DND-41 (cell line): ENCODE measurements around the gene PIK3R2.

ENCODE experiments used
- ATAC-seq: fragments of 200-7000 bp; cut with Tn5 transposase; 3 replicates; pipeline ENCODE4 v1.9.1; 2021; ENCODE audit warnings: low read depth; ENCODE audit not compliant: insufficient read depth
- DNase-seq: peaks from one replicate; pipeline ENCODE4 v3.0.0-alpha.2; 2020
- H2AFZ ChIP-seq: 2 replicates; pipeline ENCODE4 v1.6.0; 2012; ENCODE audit warnings: low read depth, low read length
- H3K27ac ChIP-seq: 2 replicates; pipeline ENCODE4 v1.5.1; 2012; ENCODE audit warnings: low read length, inconsistent platforms
- H3K27me3 ChIP-seq: fragments of 200-600 bp; sonication (generic); 2 replicates; pipeline ENCODE4 v1.6.0; 2012; ENCODE audit warnings: low read length, mild to moderate bottlenecking, inconsistent platforms; ENCODE audit not compliant: insufficient read depth, poor library complexity
- H3K36me3 ChIP-seq: 2 replicates; pipeline ENCODE4 v1.5.1; 2012; ENCODE audit warnings: low read length, inconsistent platforms; ENCODE audit not compliant: insufficient read depth
- H3K4me1 ChIP-seq: 2 replicates; pipeline ENCODE4 v1.5.1; 2012; ENCODE audit warnings: mild to moderate bottlenecking, low read length; ENCODE audit not compliant: insufficient read depth
- H3K4me2 ChIP-seq: 2 replicates; pipeline ENCODE4 v1.6.0; 2012; ENCODE audit warnings: mild to moderate bottlenecking, moderate library complexity, low read length, inconsistent platforms; ENCODE audit not compliant: insufficient read depth
- H3K4me3 ChIP-seq, 2 experiments: fragments of 200-600 bp in 1 of 2; shearing (Covaris generic) in 1 of 2; 2 replicates each; pipeline ENCODE4 v1.5.1; 2012 to 2016; ENCODE audit warnings: inconsistent platforms in 2 of 2, low read length in 2 of 2, mild to moderate bottlenecking in 2 of 2, low read depth in 1 of 2, moderate library complexity in 1 of 2
- H3K79me2 ChIP-seq: 2 replicates; pipeline ENCODE4 v1.6.0; 2012; ENCODE audit warnings: low read length, inconsistent platforms; ENCODE audit not compliant: insufficient read depth
- H3K9ac ChIP-seq: 2 replicates; pipeline ENCODE4 v1.6.0; 2012; ENCODE audit warnings: low read depth, mild to moderate bottlenecking, inconsistent platforms, low read length, moderate library complexity
- H3K9me3 ChIP-seq: 2 replicates; pipeline ENCODE4 v1.5.1; 2012; ENCODE audit warnings: low read length, moderate library complexity, mild to moderate bottlenecking, inconsistent platforms; ENCODE audit not compliant: insufficient read depth, severe bottlenecking
- H4K20me1 ChIP-seq: 2 replicates; pipeline ENCODE4 v1.6.0; 2012; ENCODE audit warnings: low read length; ENCODE audit not compliant: insufficient read depth
- EZH2 ChIP-seq: IDR thresholded peaks from 3 replicates; pipeline ENCODE4 v1.6.1; 2012; ENCODE audit warnings: borderline replicate concordance, low read depth, mild to moderate bottlenecking, moderate library complexity, low read length, inconsistent platforms; ENCODE audit not compliant: severe bottlenecking
- TF ChIP-seq, protein P1 (sequence below): IDR thresholded peaks from 2 replicates; pipeline ENCODE4 v1.5.1; 2012; ENCODE audit warnings: borderline replicate concordance, low read length, moderate library complexity, mild to moderate bottlenecking; ENCODE audit not compliant: poor library complexity, severe bottlenecking; ENCODE audit errors: extremely low read depth

Gene PIK3R2

GRCh38 chr19:18168673-18169381 is 15.9 kb downstream of the PIK3R2 start:
- no peak overlapping the region for H2AFZ ChIP-seq
- no peak overlapping the region for H3K4me2 ChIP-seq
- H3K9me3 ChIP-seq: no peaks in the 10 kb centered on the region
- peaks cover 7% of the 10 kb centered on the region for H3K27me3 ChIP-seq
- TF ChIP-seq EZH2: no peak
- TF ChIP-seq, protein P1, sequence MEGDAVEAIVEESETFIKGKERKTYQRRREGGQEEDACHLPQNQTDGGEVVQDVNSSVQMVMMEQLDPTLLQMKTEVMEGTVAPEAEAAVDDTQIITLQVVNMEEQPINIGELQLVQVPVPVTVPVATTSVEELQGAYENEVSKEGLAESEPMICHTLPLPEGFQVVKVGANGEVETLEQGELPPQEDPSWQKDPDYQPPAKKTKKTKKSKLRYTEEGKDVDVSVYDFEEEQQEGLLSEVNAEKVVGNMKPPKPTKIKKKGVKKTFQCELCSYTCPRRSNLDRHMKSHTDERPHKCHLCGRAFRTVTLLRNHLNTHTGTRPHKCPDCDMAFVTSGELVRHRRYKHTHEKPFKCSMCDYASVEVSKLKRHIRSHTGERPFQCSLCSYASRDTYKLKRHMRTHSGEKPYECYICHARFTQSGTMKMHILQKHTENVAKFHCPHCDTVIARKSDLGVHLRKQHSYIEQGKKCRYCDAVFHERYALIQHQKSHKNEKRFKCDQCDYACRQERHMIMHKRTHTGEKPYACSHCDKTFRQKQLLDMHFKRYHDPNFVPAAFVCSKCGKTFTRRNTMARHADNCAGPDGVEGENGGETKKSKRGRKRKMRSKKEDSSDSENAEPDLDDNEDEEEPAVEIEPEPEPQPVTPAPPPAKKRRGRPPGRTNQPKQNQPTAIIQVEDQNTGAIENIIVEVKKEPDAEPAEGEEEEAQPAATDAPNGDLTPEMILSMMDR: no peak
- ATAC-seq (no peak), DNase-seq (no peak)
- H3K79me2 ChIP-seq: no peaks in the 10 kb centered on the region
- no peak overlapping the region for H3K27ac ChIP-seq
- H3K4me1 ChIP-seq: peaks cover 10% of the 10 kb centered on the region
- H3K9ac ChIP-seq: no peak overlapping the region
- no peak overlapping the region for H3K4me3 ChIP-seq
- H3K36me3 ChIP-seq: peaks cover 41% of the 10 kb centered on the region
- H4K20me1 ChIP-seq: no peaks in the 10 kb centered on the region

GRCh38 chr19:18170714-18171255 is 17.8 kb downstream of the PIK3R2 start:
- ATAC-seq: no peak
- H4K20me1 ChIP-seq: no peaks in the 10 kb centered on the region

DNA sequence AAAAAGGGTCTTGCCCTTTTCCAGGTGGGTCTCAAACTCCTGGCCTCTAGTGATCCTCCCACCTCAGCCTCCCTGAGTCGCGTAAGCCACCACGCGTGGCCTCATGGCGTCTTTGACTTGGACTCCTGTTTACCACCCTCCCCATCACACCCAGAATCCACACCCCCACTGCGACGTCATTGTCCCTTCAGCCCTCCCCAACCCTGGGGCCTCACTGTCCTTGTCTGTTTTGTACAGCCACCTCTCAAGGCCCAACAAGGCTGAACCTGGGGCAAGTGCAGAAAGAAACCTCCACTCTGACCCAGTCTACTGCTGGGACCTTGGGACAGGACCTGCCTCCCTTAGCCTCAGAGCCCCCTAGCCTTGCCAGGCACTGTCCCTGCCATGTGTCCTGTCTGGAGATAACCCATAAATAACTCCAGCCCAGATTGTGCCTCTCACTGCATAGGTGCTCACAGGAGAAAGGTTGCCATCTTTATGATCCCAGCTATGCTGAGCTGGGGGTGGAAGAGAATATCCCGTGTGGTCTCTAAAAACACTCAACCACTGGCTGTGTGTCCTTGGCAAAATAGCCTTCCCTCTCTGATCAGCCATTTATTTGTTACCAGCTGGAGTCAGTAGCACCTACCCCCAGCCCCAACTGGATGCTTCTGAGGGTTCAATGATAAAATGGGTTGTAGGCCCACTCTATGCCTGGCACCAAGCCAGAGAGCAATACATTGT is 18.8 kb downstream of the PIK3R2 start:
- Histone ChIP-seq H3K4me1 (peaks cover 17% of the 10 kb centered on the region), H4K20me1 (no peaks in the 10 kb centered on the region; the same call in 1 of the 2 replicates), H3K36me3 (peaks cover 28% of the 10 kb centered on the region), H3K4me2 (no peak overlapping the region), H3K4me3 (no peak overlapping the region), H3K79me2 (no peaks in the 10 kb centered on the region), H3K27ac (no peak overlapping the region), H3K27me3 (peaks cover 22% of the 10 kb centered on the region), H3K9ac (no peak overlapping the region), H2AFZ (no peak overlapping the region), H3K9me3 (no peaks in the 10 kb centered on the region)
- ATAC-seq (no peak), DNase-seq (no peak)
- TF ChIP-seq EZH2: no peak
- TF ChIP-seq, protein P1: no peak

More at GRCh38 chr19:18170714-18171255, 17.8 kb downstream of the PIK3R2 start:
- H3K9me3 ChIP-seq: no peaks in the 10 kb centered on the region
- H2AFZ ChIP-seq: no peak overlapping the region
- no peak overlapping the region for H3K27ac ChIP-seq
- TF ChIP-seq EZH2: no peak
- no peak overlapping the region for H3K4me3 ChIP-seq
- no peak overlapping the region for H3K4me2 ChIP-seq
- no peak overlapping the region for H3K9ac ChIP-seq
- H3K4me1 ChIP-seq: peaks cover 17% of the 10 kb centered on the region
- peaks cover 22% of the 10 kb centered on the region for H3K27me3 ChIP-seq
- H3K36me3 ChIP-seq: peaks cover 35% of the 10 kb centered on the region
- H3K79me2 ChIP-seq: no peaks in the 10 kb centered on the region
- DNase-seq: no peak
